Measurements from ENCODE around the gene SMIM45.

The SMIM45 gene

GRCh38 chr22:41946629-41947423 is 5.1 kb upstream of the SMIM45 start, which contains the start of gene CENPM (continued):
- TF ChIP-seq ZNF532 (CRISPR knock-in tag; IDR thresholded peaks at IDR 0.05; ENCODE audit: borderline replicate concordance) = no peak
- TF ChIP-seq AR (CRISPR knock-in tag; IDR thresholded peaks at IDR 0.05) = no peak
- peak; percentile 57 for TF ChIP-seq FOXP1 (CRISPR knock-in tag; IDR thresholded peaks at IDR 0.05; ENCODE audit: borderline replicate concordance)
- no peak for TF ChIP-seq ZNF512 (CRISPR knock-in tag; IDR thresholded peaks at IDR 0.05; ENCODE audit: borderline replicate concordance)
- peak; percentile 97 for TF ChIP-seq E2F5 (CRISPR knock-in tag; IDR thresholded peaks at IDR 0.05)
- TF ChIP-seq ZNF263 (CRISPR knock-in tag; IDR thresholded peaks at IDR 0.05; ENCODE audit: low read depth) = no peak
- TF ChIP-seq SP1 (CRISPR knock-in tag; conservative IDR thresholded peaks at IDR 0.05) = peak; percentile 83; the same call in 1 of the 2 replicates
- TF ChIP-seq SMAD3 (CRISPR knock-in tag; IDR thresholded peaks at IDR 0.05; ENCODE audit: borderline replicate concordance) = peak; percentile 70; the same call in 1 of the 2 replicates
- no peak for TF ChIP-seq EMX1 (CRISPR knock-in tag; IDR thresholded peaks at IDR 0.05)
- TF ChIP-seq PRDM15 (CRISPR knock-in tag; IDR thresholded peaks at IDR 0.05) = peak; percentile 55
- no peak for TF ChIP-seq SOX15 (CRISPR knock-in tag; IDR thresholded peaks at IDR 0.05)
- no peak for TF ChIP-seq ZNF121 (CRISPR knock-in tag; IDR thresholded peaks at IDR 0.05)
- 0 out of 2 replicates have a peak, but pooled peaks have one; percentile 61 for TF ChIP-seq ESRRA (CRISPR knock-in tag; IDR thresholded peaks at IDR 0.05; ENCODE audit: borderline replicate concordance)
- no peak for TF ChIP-seq CBFB (CRISPR knock-in tag; IDR thresholded peaks at IDR 0.05; ENCODE audit: low read depth)
- TF ChIP-seq STAT6 (CRISPR knock-in tag; conservative IDR thresholded peaks at IDR 0.05; ENCODE audit: low read depth) = no peak
- TF ChIP-seq E2F1 (CRISPR knock-in tag; IDR thresholded peaks at IDR 0.05) = peak; percentile 60
